K562 (cell line): Measurements from ENCODE around the gene NPR1. TPM values are rescaled to one million over a fixed set of nuclear protein-coding genes. Genes with fewer than 3 reads are reported as not detected.

ENCODE experiments used
- ATAC-seq: fragments of 200-7000 bp; cut with Tn5 transposase; 3 replicates; pipeline ENCODE4 v1.9.1; 2020; ENCODE audit warnings: moderate library complexity
- BruUV-seq: library from RNA; stranded (reverse); fragments of 400-500 nt; replicated peaks from 2 replicates; lab custom pipeline; 2021; lab: Mats Ljungman, UMichigan
- CTCF ChIA-PET: fragments of 300-600 bp; formaldehyde crosslinking; extraction: SDS; loops from one replicate; lab custom pipeline; 2021; ENCODE audit warnings: low intra/inter-chr PET ratio; lab: Yijun Ruan, JAX
- POLR2A ChIA-PET: fragments of 300-600, 350-650 bp; sonication (Branson Sonifier 250); formaldehyde crosslinking; extraction: SDS; loops from one replicate; lab custom pipeline; 2021; ENCODE audit warnings: antibody characterized with exemption, inconsistent platforms; lab: Yijun Ruan, JAX
- DNase-seq, 4 experiments: peaks; one replicate each; pipeline versions ENCODE4 v3.0.0 to v3.0.0-alpha.2; 2011 to 2018; ENCODE audit warnings: low spot score in 3 of 4, mixed read lengths in 3 of 4; ENCODE audit errors: extremely low read depth in 1 of 4
- FAIRE-seq: peaks from 2 replicates; lab custom pipeline; 2011; peaks lifted over from hg19 to GRCh38; lab: Jason Lieb, UNC
- H2AFZ ChIP-seq: 2 replicates; pipeline ENCODE4 v1.6.0; 2011; ENCODE audit warnings: low read depth, low read length, control low read depth, inconsistent platforms
- H3K27ac ChIP-seq: fragments of 200-600 bp; 3 replicates; pipeline ENCODE4 v1.8.0; 2011; ENCODE audit warnings: low read depth, mild to moderate bottlenecking, control low read depth, inconsistent platforms, low read length, moderate library complexity, mixed read lengths; ENCODE audit errors: extremely low read depth
- H3K27me3 ChIP-seq, 2 experiments: fragments of 300-600 bp in 1 of 2; 2 replicates in 1 of 2; 3 replicates in 1 of 2; pipeline versions ENCODE4 v1.6.0 to v1.8.0; 2011; ENCODE audit warnings: inconsistent platforms in 2 of 2, low read length in 2 of 2, mild to moderate bottlenecking in 1 of 2, mixed read lengths in 1 of 2, moderate library complexity in 1 of 2; ENCODE audit not compliant: control insufficient read depth in 2 of 2, insufficient read depth in 2 of 2
- H3K36me3 ChIP-seq: fragments of 300-600 bp; 3 replicates; pipeline ENCODE4 v1.8.0; 2011; ENCODE audit warnings: mild to moderate bottlenecking, low read length, inconsistent platforms; ENCODE audit not compliant: control insufficient read depth, insufficient read depth
- H3K4me1 ChIP-seq, 2 experiments: fragments of 200-600 bp in 1 of 2; replicated peaks in 1 of 2; 2 replicates in 1 of 2; 3 replicates in 1 of 2; pipeline versions ENCODE4 v1.5.1 to v1.8.0; 2011; ENCODE audit warnings: inconsistent platforms in 2 of 2, low read length in 2 of 2, mild to moderate bottlenecking in 1 of 2, mixed read lengths in 1 of 2, moderate library complexity in 1 of 2; ENCODE audit not compliant: control insufficient read depth in 2 of 2, insufficient read depth in 2 of 2
- H3K4me2 ChIP-seq: 2 replicates; pipeline ENCODE4 v1.6.1; 2011; ENCODE audit warnings: low read length, control low read depth, inconsistent platforms, mixed read lengths; ENCODE audit not compliant: insufficient read depth
- H3K4me3 ChIP-seq: fragments of 200-600 bp; sonication (generic), shearing (Covaris generic); 2 replicates; pipeline ENCODE4 v1.5.1; 2016; ENCODE audit warnings: control low read depth, inconsistent platforms
- H3K79me2 ChIP-seq: fragments of 200-600 bp; 3 replicates; pipeline ENCODE4 v1.8.0; 2011; ENCODE audit warnings: low read length, inconsistent platforms; ENCODE audit not compliant: control insufficient read depth, insufficient read depth
- H3K9ac ChIP-seq, 2 experiments: 2 replicates each; pipeline versions ENCODE4 v1.6.0 to v1.6.1; 2011; ENCODE audit warnings: low read depth in 2 of 2, low read length in 2 of 2, control low read depth in 1 of 2, inconsistent platforms in 1 of 2, mild to moderate bottlenecking in 1 of 2, mixed read lengths in 1 of 2; ENCODE audit not compliant: insufficient read depth in 1 of 2
- H3K9me1 ChIP-seq: one replicate; pipeline ENCODE4 v1.6.0; 2011; ENCODE audit warnings: inconsistent platforms, mild to moderate bottlenecking, low read length, moderate library complexity; ENCODE audit not compliant: control insufficient read depth, insufficient read depth
- H3K9me3 ChIP-seq: replicated peaks from 2 replicates; pipeline ENCODE4 v1.5.1; 2011; ENCODE audit warnings: low read depth, low read length, inconsistent platforms; ENCODE audit not compliant: control insufficient read depth, insufficient read depth
- H4K20me1 ChIP-seq: replicated peaks from 2 replicates; pipeline ENCODE4 v1.6.1; 2011; ENCODE audit warnings: low read length, inconsistent platforms, mixed read lengths; ENCODE audit not compliant: control insufficient read depth, insufficient read depth
- IRF2 ChIP-seq: sonication (generic); formaldehyde crosslinking; IDR thresholded peaks from 2 replicates; pipeline ENCODE4 v1.8.1; 2022; ENCODE audit warnings: mild to moderate bottlenecking, missing genetic modification reagents
- TRIM24 ChIP-seq, 2 experiments: fragments of 450-650 bp; IDR thresholded peaks; 2 replicates each; pipeline ENCODE4 v1.6.1; 2016
- WGBS: fragments of 100-300 bp; shearing (Covaris generic); methylation state at CpG from one replicate; pipeline ENCODE4 v1.1.6; 2016; ENCODE audit warnings: low coverage, mixed read lengths; ENCODE audit not compliant: insufficient coverage; ENCODE audit errors: missing lambda C conversion rate; 5-methylcytosine and 5-hydroxymethylcytosine counted together
- in situ Hi-C: fragments of 300-500 bp; cut with MboI; formaldehyde crosslinking; loops from 4 replicates; pipeline ENCODE4 v1.15.0; 2018; ENCODE audit warnings: inconsistent platforms, mixed read lengths
- intact Hi-C: fragments of 100-400 bp; cut with micrococcal nuclease; formaldehyde crosslinking; loops from 2 replicates; pipeline ENCODE4 v1.14.2; 2022
- polyA plus RNA-seq, 8 experiments: library from polyadenylated mRNA; depleted of rRNA in 4 of 8; stranded (reverse) in 5 of 8; unstranded in 3 of 8; fragments of >200 nt; fragmentation: Nextera tagmentation in 2 of 8; fragmentation: Illumina TruSeq in 1 of 8; extraction: Ambion mirVana in 2 of 8; extraction: Trizol in 1 of 8; gene quantifications; 2 replicates each; pipeline versions ENCODE4 v1.2.1 to v1.2.3, GENCODE V29; 2011 to 2014; ENCODE audit warnings: inconsistent platforms in 1 of 8, missing spikeins in 1 of 8
- total RNA-seq, 7 experiments: library from RNA; depleted of rRNA in 6 of 7; stranded (reverse); fragments of >200 nt in 6 of 7; fragmentation: Illumina TruSeq in 2 of 7; extraction: Trizol in 2 of 7; gene quantifications; 2 replicates each; pipeline versions ENCODE4 v1.2.1 to v1.2.3, GENCODE V29; 2011 to 2021; ENCODE audit warnings: low replicate concordance in 1 of 7
- TF ChIP-seq, protein P1 (sequence below), 2 experiments: fragments of 450-650 bp; IDR thresholded peaks; 2 replicates each; pipeline ENCODE4 v1.6.1; 2016; ENCODE audit warnings: mild to moderate bottlenecking in 2 of 2, borderline replicate concordance in 1 of 2, low read depth in 1 of 2, moderate library complexity in 1 of 2
- TF ChIP-seq, protein P2 (sequence below): fragments of 250-450 bp; sonication (Bioruptor Pico); IDR thresholded peaks from 2 replicates; pipeline ENCODE4 v1.4.0; 2020; ENCODE audit warnings: mild to moderate bottlenecking, moderate library complexity, borderline replicate concordance
- TF ChIP-seq, protein P3 (sequence below): sonication (generic); formaldehyde crosslinking; IDR thresholded peaks from 2 replicates; pipeline ENCODE4 v1.8.1; 2023; ENCODE audit warnings: mild to moderate bottlenecking, missing genetic modification reagents

NPR1 gene
- total and polyA plus RNA-seq, 9 of the 15 experiments (the other 6 are each of a cell fraction or from before 2014, with no cell fraction given): 0.05 to 0.16 (median 0.06) TPM; not detected in 6

DNA sequence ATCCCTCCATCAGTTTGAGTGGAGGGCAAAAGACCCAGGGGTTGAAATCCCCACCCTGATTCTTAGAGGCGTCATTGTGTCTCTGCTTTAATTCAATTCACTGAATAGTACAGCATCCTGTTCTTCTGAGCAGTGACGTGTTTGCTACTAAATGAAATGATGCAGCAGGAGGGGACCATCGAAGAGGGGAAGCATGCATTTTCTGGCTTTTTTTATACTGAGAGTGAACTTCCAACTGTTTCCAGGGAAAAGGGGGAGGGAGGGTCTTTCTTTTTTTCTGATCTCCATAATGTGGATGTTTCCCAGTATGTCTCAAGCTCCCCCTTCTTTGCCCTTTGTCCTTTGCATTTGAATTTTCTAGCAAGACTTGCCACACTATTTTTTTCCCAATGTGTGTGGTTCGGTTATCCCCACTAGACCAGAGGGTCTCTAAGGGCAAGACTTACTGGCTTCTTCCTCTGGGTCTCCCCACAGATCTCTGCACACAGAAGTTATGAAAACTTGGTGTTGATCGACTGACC is 52.0 kb downstream of the NPR1 start:
- H3K4me1 ChIP-seq: peaks cover 7 to 11% of the 10 kb centered on the region in 2 experiments; a peak in 4 of 5 replicates
- no peaks in the 10 kb centered on the region for H3K9me1 ChIP-seq
- WGBS: 45% methylated on average over 5 of the region's 5 CpGs
- in situ Hi-C loops (no loop called here), intact Hi-C loops (no loop called here)
- no peaks in the 10 kb centered on the region for H4K20me1 ChIP-seq
- ChIA-PET POLR2A (no interaction called here), CTCF (no interaction called here)
- FAIRE-seq: no peak
- DNase-seq: no peak
- H3K4me2 ChIP-seq: no peak overlapping the region
- H3K79me2 ChIP-seq: peaks cover 15% of the 10 kb centered on the region
- TF ChIP-seq TRIM24 (IDR thresholded peaks at IDR 0.05) (no peak), IRF2 (CRISPR knock-in tag) (no peak)
- TF ChIP-seq, protein P1, sequence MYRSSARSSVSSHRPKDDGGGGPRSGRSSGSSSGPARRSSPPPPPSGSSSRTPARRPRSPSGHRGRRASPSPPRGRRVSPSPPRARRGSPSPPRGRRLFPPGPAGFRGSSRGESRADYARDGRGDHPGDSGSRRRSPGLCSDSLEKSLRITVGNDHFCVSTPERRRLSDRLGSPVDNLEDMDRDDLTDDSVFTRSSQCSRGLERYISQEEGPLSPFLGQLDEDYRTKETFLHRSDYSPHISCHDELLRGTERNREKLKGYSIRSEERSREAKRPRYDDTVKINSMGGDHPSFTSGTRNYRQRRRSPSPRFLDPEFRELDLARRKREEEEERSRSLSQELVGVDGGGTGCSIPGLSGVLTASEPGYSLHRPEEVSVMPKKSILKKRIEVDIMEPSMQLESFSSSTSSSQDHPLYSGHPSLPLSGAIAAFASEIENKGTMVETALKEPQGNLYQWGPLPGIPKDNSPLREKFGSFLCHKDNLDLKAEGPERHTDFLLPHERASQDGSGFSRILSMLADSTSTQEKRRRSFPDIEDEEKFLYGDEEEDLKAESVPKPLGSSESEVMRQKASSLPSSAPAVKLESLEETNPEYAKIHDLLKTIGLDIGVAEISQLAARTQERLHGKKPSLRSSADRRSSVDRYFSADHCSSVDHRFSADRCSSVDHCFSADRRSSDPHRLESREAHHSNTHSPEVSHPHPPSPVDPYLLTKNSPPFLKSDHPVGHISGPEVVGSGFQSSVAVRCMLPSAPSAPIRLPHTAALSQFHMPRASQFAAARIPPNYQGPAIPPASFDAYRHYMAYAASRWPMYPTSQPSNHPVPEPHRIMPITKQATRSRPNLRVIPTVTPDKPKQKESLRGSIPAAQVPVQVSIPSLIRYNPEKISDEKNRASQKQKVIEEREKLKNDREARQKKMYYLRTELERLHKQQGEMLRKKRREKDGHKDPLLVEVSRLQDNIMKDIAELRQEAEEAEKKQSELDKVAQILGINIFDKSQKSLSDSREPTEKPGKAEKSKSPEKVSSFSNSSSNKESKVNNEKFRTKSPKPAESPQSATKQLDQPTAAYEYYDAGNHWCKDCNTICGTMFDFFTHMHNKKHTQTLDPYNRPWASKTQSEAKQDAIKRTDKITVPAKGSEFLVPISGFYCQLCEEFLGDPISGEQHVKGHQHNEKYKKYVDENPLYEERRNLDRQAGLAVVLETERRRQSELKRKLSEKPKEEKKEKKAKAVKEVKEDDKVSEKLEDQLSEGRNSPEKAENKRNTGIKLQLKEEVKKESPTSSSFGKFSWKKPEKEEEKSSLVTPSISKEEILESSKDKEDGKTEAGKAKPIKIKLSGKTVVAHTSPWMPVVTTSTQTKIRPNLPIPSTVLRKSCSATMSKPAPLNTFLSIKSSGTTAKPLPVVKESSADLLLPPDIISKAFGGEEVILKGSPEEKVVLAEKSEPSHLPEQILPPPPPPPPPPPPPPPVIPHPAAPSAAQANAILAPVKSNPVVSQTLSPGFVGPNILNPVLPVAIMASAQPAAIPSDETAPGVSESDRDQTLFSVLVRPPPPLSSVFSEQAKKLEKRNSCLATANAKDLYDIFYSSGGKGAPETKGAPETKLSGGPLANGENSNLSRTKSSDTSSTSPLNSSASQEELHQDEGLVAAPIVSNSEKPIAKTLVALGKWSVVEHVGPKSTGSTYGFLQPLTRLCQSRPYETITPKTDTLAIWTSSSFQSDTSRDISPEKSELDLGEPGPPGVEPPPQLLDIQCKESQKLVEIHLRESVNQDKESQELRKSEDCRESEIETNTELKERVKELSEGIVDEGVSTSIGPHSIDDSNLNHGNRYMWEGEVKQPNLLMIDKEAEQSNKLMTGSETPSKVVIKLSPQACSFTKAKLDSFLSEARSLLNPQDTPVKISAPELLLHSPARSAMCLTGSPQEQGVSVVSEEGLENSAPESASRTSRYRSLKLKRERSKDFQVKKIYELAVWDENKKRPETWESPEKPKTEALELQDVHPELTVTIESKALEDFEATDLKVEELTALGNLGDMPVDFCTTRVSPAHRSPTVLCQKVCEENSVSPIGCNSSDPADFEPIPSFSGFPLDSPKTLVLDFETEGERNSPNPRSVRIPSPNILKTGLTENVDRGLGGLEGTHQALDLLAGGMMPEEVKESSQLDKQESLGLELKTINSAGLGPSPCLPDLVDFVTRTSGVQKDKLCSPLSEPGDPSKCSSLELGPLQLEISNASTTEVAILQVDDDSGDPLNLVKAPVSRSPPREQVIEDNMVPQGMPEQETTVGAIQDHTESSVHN (IDR thresholded peaks at IDR 0.05; ENCODE audit: borderline replicate concordance in 1 of 2, low read depth in 1 of 2): no peak
- TF ChIP-seq, protein P2, sequence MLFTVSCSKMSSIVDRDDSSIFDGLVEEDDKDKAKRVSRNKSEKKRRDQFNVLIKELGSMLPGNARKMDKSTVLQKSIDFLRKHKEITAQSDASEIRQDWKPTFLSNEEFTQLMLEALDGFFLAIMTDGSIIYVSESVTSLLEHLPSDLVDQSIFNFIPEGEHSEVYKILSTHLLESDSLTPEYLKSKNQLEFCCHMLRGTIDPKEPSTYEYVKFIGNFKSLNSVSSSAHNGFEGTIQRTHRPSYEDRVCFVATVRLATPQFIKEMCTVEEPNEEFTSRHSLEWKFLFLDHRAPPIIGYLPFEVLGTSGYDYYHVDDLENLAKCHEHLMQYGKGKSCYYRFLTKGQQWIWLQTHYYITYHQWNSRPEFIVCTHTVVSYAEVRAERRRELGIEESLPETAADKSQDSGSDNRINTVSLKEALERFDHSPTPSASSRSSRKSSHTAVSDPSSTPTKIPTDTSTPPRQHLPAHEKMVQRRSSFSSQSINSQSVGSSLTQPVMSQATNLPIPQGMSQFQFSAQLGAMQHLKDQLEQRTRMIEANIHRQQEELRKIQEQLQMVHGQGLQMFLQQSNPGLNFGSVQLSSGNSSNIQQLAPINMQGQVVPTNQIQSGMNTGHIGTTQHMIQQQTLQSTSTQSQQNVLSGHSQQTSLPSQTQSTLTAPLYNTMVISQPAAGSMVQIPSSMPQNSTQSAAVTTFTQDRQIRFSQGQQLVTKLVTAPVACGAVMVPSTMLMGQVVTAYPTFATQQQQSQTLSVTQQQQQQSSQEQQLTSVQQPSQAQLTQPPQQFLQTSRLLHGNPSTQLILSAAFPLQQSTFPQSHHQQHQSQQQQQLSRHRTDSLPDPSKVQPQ: no peak
- TF ChIP-seq, protein P3, sequence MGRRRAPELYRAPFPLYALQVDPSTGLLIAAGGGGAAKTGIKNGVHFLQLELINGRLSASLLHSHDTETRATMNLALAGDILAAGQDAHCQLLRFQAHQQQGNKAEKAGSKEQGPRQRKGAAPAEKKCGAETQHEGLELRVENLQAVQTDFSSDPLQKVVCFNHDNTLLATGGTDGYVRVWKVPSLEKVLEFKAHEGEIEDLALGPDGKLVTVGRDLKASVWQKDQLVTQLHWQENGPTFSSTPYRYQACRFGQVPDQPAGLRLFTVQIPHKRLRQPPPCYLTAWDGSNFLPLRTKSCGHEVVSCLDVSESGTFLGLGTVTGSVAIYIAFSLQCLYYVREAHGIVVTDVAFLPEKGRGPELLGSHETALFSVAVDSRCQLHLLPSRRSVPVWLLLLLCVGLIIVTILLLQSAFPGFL (CRISPR knock-in tag): no peak
- H3K27ac ChIP-seq: no peak overlapping the region
- H3K36me3 ChIP-seq: no peaks in the 10 kb centered on the region; the same call in 2 of the 3 replicates
- no peak overlapping the region for H3K9ac ChIP-seq
- no peaks in the 10 kb centered on the region for H3K9me3 ChIP-seq
- H3K27me3 ChIP-seq: no peaks in the 10 kb centered on the region
- no peak overlapping the region for H3K4me3 ChIP-seq
- BruUV-seq: no TSS peak
- ATAC-seq: no peak
- no peak overlapping the region for H2AFZ ChIP-seq
